HG02981 (cell line): ENCODE results near the gene PIK3R3.

Source experiments
- ATAC-seq: cut with Tn5 transposase; IDR thresholded peaks from one replicate; pipeline ENCODE4 v1.9.1; 2021; ENCODE audit warnings: mild to moderate bottlenecking, moderate library complexity; ENCODE audit not compliant: unreplicated experiment

The PIK3R3 gene

GRCh38 chr1:46158312-46159281 lies 26.2 kb upstream of the PIK3R3 start:
- peak; percentile 92 for ATAC-seq

GRCh38 chr1:46157916-46158311 lies 25.5 kb upstream of the PIK3R3 start:
- ATAC-seq, result no peak

GRCh38 chr1:46153732-46154131 lies 21.3 kb upstream of the PIK3R3 start:
- no peak for ATAC-seq

DNA sequence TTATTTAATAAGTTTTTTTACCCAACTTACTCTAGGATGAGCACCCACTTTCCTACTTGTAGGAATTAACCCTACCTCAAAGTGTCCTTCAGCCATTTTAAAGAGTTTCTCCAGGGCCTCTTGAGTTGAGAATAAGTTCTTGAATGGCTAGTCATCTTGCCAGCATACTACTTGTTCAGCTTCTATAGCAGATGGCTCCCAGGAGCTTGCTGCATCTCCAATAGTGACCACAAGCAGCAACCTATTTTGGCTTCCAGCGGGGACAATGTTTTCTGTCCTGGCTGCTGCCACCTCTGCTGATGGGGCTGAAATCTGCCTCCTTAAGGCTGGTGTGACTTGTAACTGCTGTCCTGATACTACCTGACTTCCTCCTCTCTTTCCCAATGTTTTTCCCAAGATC lies 20.8 kb upstream of the PIK3R3 start:
- no peak for ATAC-seq

GRCh38 chr1:46152016-46152415 lies 19.6 kb upstream of the PIK3R3 start:
- no peak for ATAC-seq

DNA sequence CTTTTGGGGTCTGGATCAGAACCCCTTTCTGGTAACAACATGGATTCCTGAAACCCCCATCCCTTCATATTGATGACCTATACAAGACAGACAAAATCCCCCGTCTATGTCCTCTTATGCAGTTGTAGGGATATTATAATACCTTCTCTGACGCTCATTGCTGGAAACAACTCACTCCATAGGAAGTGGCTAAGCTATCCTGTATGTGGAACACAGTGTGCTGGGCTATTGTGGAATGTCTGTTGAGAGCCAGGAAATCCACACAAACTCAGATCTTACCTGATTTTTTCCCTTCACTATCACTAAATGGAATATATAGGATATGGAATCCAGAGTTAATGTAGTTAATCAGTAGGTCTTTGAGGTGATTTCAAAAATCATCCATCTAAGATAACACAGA lies 17.7 kb upstream of the PIK3R3 start:
- no peak for ATAC-seq

DNA sequence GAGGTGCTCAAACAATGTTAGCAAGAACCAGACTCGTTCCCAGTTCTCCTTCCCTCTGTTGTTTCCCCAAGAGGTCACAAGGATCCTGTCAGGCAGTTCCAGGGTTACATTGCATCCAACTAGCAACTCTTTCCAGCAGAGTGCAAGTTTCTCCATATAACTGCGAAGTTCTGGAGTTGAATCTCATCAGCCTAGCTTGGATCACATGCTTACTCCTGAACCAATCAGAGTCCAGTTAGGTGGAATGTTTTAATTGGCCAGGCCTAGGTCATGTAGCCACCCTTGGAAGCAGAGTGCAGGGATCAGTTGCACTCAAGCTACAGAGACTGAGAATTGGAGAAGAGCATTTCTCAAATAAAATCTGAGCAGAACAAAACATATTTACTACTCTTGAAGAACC lies 15.9 kb upstream of the PIK3R3 start:
- ATAC-seq, result no peak

GRCh38 chr1:46137916-46138315 lies 5.5 kb upstream of the PIK3R3 start:
- ATAC-seq, result no peak

GRCh38 chr1:46136711-46137110 lies 4.3 kb upstream of the PIK3R3 start:
- ATAC-seq, result no peak

DNA sequence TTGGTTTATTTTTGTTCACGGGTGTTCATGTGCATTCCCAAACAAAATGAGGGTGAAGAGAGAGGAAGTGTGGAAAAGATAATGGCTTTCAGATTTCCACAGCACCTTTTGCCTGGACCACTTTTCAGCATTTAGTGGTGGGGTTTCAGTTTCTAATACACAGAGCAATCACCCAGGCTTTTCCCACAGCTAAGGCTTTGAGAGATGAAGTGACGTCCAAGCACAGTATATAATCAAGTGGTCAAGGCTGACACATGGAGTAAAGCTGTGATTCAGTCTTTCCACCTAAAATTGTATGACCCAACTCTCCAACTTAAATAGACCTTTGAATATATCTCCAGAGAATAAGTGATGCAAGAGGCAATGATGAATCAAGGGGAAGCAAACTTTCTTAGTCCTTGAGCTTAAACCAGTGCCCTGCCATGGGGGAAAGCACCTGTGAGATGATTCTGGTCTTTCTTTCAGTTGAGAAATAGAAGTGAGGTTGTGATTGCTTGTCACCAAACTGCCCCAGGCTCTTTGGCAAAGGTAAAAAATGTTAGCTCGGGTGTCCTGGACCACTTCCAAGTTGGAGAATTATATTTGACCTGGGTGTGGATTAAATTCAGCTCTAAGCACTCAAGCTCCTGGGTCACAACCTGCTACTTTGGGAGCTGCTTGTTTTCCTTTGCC lies 2.4 kb upstream of the PIK3R3 start:
- ATAC-seq, result no peak

DNA sequence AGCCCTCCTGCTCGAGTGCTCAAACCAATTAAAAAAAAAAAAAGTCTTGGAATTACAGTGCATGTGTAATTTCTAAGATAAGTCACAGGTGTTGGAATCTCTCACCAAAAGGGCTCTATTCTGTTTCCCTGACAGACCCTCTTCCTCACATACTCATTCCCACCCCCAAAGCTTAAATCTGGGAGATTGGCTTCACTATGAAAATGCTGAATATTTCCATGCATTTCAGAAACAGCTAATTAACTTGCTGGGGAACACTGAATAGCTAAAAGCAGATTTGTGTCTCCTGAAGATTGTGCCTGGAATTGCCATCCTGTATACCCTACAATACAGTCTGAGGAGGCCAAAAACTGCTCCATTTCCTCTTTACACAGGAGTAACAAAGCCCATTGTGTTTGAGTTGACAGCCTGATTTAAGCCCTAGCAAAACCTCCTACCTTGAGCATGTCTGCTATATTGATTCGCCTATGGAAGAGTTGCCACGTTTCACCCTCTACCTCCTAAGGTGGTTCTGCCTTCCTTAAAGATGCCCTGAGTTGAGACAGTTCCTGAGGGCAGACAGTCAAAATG lies 1.4 kb upstream of the PIK3R3 start:
- ATAC-seq, result no peak

DNA sequence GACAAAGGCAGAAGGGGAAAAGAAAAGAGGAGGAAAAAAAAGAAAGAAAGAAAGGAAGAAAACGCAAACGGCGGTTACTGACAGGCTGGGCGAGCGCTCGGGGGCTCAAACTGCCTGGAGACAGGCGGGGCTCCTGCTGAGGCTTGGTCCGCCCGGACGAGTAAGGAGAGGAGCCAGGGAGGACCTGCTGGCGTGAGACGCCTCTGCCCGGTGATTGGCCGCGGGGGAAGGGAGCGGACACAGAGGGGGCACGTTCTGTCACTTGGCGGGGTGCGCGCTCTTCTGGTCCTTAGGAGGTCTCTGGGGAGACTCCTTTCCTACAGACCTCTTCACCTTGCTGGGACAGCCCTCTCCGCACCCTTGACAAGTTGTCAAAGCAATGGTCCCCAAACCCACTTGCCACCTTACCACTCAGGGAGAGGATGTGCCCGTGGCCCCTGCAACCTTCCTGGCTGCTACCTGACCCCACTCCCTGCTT lies 791 bp upstream of the PIK3R3 start:
- peak; percentile 37 for ATAC-seq

DNA sequence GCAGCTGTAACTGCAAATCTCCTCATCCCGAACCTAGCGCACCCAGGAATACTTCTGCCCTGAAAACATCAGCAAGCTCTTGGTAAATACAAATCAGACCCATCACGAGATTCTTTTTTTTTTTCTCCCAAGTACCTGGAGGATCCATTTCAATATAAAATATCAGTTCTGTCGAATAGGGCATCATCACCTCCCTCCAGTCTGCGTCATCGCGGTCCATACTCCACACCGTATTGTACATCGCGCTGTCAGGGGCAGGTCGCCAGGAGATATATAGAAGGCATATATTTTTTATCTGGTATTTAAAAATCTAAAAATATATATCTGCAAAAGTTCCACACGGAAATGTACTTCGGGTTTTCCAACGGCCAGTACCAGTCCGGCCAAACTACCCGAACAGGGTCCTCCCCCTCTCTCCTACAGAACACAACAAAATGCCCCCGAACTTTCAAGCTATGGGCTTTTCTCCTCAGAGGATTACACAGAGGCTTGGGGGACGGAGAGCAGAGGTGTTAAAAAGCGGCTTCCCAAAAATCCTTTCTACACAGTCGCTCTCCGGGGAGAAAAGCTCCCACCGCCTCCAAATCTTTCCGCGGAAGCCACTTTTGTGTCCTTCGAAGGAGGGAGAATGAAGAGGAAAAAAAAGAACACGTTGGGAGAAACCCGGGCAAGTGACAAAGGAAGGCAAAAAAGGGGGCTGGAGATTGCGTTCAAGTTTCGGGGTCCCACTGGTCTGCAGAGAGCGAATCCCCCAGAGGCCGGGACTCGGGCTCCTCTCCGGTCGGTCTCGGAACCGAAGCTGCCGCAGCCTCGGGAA lies 509 bp downstream of the PIK3R3 start:
- no peak for ATAC-seq

- ATAC-seq, result no peak
These were observed 1.3 kb downstream of the PIK3R3 start for GRCh38 chr1:46131093-46131492.

GRCh38 chr1:46130606-46131005 lies 1.8 kb downstream of the PIK3R3 start:
- no peak for ATAC-seq

DNA sequence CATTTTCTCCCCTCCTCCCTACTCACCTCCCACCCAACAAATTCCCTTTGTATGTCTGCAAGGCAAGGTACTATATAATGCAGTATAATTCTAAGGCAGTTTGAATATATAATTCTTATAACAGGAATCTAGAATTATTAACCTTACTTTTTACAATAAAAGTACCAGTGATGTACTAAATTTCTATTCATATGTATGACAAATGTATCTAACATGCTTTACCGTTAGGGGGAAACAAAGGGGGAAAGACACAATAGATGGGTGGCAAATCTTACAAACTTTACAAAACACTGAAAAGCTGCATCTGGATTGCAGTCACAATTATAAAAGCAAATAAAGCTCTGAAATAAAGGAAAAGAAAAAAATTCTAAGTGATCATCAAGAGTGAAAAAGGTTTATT lies 2.3 kb downstream of the PIK3R3 start:
- ATAC-seq, result no peak

DNA sequence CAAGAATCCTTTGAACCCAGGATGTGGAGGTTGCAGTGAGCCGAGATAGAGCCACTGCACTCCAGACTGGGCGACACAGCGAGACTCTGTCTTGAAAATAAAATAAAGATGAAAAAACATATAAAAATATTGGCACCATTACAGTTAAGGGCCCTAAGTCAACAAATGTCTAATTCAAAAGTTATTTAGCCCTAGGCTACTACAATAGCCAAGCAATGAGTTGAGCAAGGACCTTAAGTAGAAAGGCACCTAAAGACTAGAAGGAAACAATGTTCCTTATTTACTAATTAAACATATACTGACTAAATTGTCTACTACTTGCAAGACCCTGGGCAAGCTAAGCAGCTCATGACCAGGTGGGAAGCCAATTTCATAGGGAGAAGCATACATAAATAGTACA lies 4.1 kb downstream of the PIK3R3 start:
- ATAC-seq, result no peak

DNA sequence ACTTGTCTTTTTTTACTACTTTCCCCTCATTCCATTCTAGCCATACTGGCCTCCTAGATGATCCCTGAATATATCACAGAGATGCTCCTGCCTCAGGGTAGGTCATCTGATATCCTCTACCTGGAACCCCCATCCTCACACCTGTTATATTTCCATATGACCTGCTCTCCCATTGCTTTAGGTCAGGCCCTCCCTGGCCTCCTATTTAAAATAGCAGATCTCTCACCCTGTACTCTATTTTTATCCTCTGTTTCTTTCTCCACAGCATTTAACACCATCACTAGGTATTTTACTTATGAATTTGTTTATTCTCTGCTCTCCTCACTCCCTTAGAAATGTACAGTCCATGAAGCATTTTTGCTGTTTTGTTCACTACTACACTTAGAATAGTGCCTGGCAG lies 13.6 kb downstream of the PIK3R3 start:
- no peak for ATAC-seq

DNA sequence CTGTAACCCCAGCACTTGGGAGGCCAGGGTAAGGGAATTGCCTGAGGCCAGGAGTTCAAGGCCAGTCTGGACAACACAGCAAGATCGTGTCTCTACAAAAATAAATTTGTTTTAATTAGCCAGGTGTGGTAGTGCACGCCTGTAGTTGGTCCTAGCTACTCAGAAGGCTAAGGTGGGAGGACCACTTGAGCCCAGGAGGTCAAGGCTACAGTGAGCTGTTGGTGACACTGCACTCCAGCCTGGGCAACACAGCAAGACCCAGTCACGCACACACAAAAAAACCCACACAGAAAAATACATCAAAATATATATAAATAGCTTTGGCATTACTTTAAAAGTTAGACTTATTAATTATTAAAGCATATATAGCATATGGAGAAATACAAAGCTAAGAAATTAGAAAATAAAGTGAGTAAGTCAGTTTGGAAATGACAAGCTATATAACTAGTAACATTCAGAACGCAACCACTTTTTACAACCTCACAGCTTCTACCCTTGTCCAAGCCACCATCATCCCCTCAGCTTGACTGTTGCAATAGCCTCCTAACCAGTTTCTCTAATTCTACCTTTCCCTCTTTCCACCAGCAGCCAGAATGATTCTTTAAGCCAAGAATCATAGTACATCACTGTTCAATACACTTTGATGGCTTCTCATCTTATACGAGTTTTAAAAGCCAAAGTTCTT lies 14.5 kb downstream of the PIK3R3 start:
- no peak for ATAC-seq

DNA sequence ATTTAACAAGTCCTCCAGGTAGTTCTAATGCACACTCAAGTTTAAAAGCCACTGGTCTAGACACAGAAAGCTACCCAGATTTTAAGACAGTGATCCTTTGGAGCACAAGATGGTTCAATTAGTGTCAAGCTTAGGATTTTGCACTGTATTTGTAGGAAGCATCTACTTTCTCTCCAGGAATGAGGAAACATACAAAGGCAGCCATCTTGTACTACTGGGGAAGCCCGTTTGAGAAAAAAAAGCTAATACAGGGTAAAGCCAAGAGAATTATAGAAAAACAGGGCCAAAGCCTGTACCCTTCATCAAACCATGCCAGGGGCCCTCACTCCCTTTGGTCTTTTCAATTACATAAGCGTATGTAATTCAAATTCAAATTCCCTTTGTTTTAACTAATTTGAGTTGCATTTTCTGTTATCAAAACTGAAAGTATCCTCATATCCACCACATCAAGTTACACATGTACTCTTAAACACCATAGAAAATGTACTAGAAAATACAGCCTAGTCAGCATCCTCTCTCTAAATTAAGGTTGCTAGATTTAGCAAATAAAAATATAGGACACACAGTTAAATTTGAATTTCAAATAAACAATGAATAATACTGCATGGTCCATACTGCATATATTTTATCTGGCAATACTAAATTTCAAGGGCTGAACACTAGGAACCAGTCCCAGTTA lies 17.4 kb downstream of the PIK3R3 start:
- ATAC-seq, result no peak
